Calu3 (cell line): Measurements from ENCODE around the gene FBP2. TPM values are rescaled to one million over a fixed set of nuclear protein-coding genes. Genes with fewer than 3 reads are reported as not detected.

ENCODE experiments used
- BruUV-seq: library from RNA; stranded (reverse); fragments of 400-500 nt; replicated peaks from 2 replicates; lab custom pipeline; 2021; lab: Mats Ljungman, UMichigan
- CTCF ChIA-PET: fragments of 300-600 bp; sonication (Branson Sonifier 250); formaldehyde crosslinking; loops from one replicate; lab custom pipeline; 2022; ENCODE audit warnings: antibody characterized with exemption; lab: Charles Lee
- DNase-seq: peaks from one replicate; pipeline ENCODE4 v3.0.0; 2022
- H3K27ac Mint-ChIP-seq: one replicate; pipeline ENCODE4 v1.8.0; 2022; ENCODE audit warnings: mixed read lengths; ENCODE audit not compliant: unreplicated experiment
- H3K27me3 Mint-ChIP-seq: one replicate; pipeline ENCODE4 v1.8.0; 2022; ENCODE audit warnings: mixed read lengths; ENCODE audit not compliant: unreplicated experiment
- H3K36me3 Mint-ChIP-seq: one replicate; pipeline ENCODE4 v1.8.0; 2022; ENCODE audit warnings: mild to moderate bottlenecking, moderate library complexity, mixed read lengths; ENCODE audit not compliant: insufficient read depth, unreplicated experiment
- H3K4me1 Mint-ChIP-seq: one replicate; pipeline ENCODE4 v1.8.0; 2022; ENCODE audit warnings: mild to moderate bottlenecking, low read depth, mixed read lengths; ENCODE audit not compliant: unreplicated experiment
- H3K4me3 Mint-ChIP-seq: one replicate; pipeline ENCODE4 v1.8.0; 2022; ENCODE audit warnings: mild to moderate bottlenecking, low read depth, moderate library complexity, mixed read lengths; ENCODE audit not compliant: unreplicated experiment
- H3K9me3 Mint-ChIP-seq: one replicate; pipeline ENCODE4 v1.8.0; 2022; ENCODE audit warnings: low read depth, mixed read lengths; ENCODE audit not compliant: unreplicated experiment
- intact Hi-C: fragments of 100-400 bp; cut with micrococcal nuclease; formaldehyde crosslinking; loops from one replicate; pipeline ENCODE4 v1.10.0; 2022; ENCODE audit not compliant: unreplicated experiment
- total RNA-seq: library from RNA; stranded (reverse); gene quantifications from 2 replicates; pipeline ENCODE4 v1.2.3, GENCODE V29; 2022
- TF ChIP-seq, protein P1 (sequence below): fragments of 200-600 bp; IDR thresholded peaks from one replicate; pipeline ENCODE4 v1.8.0; 2022; ENCODE audit warnings: antibody characterized with exemption; ENCODE audit not compliant: unreplicated experiment

The FBP2 gene
- total RNA-seq, 1 experiment from 2014 or later = not detected

GRCh38 chr9:94588681-94589080 is 4.9 kb downstream of the FBP2 start:
- TF ChIP-seq, protein P1, sequence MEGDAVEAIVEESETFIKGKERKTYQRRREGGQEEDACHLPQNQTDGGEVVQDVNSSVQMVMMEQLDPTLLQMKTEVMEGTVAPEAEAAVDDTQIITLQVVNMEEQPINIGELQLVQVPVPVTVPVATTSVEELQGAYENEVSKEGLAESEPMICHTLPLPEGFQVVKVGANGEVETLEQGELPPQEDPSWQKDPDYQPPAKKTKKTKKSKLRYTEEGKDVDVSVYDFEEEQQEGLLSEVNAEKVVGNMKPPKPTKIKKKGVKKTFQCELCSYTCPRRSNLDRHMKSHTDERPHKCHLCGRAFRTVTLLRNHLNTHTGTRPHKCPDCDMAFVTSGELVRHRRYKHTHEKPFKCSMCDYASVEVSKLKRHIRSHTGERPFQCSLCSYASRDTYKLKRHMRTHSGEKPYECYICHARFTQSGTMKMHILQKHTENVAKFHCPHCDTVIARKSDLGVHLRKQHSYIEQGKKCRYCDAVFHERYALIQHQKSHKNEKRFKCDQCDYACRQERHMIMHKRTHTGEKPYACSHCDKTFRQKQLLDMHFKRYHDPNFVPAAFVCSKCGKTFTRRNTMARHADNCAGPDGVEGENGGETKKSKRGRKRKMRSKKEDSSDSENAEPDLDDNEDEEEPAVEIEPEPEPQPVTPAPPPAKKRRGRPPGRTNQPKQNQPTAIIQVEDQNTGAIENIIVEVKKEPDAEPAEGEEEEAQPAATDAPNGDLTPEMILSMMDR = no peak
- Mint-ChIP-seq H3K4me3 (no peak overlapping the region), H3K9me3 (no peaks in the 10 kb centered on the region), H3K36me3 (no peaks in the 10 kb centered on the region), H3K27ac (no peak overlapping the region), H3K4me1 (no peaks in the 10 kb centered on the region), H3K27me3 (peaks cover 14% of the 10 kb centered on the region)
- no TSS peak for BruUV-seq
- CTCF ChIA-PET = interaction anchor here (0.6 kb wide), 1 partner anchor 1426 kb away, joined by 3 read pairs; no protein-coding TSS in a partner anchor
- intact Hi-C loops = no loop called here
- DNase-seq = no peak

- Mint-ChIP-seq H3K4me1 (no peaks in the 10 kb centered on the region), H3K27me3 (peaks cover 14% of the 10 kb centered on the region), H3K4me3 (no peak overlapping the region), H3K36me3 (no peaks in the 10 kb centered on the region), H3K9me3 (no peaks in the 10 kb centered on the region), H3K27ac (no peak overlapping the region)
- BruUV-seq = no TSS peak
- TF ChIP-seq, protein P1 = no peak
- intact Hi-C loops = no loop called here
- CTCF ChIA-PET = interaction anchor here (1.0 kb wide), 1 partner anchor 36 kb away, joined by 3 read pairs; no protein-coding TSS in a partner anchor
- DNase-seq = no peak
Observed at GRCh38 chr9:94586814-94587213, 6.8 kb downstream of the FBP2 start.

- H3K4me1 Mint-ChIP-seq = no peaks in the 10 kb centered on the region
- TF ChIP-seq, protein P1 = no peak
- intact Hi-C loops = no loop called here
- CTCF ChIA-PET = interaction anchor here (1.0 kb wide), 1 partner anchor 36 kb away, joined by 3 read pairs; no protein-coding TSS in a partner anchor
- BruUV-seq = no TSS peak
- no peak for DNase-seq
- H3K27ac Mint-ChIP-seq = no peak overlapping the region
- H3K9me3 Mint-ChIP-seq = no peaks in the 10 kb centered on the region
- no peaks in the 10 kb centered on the region for H3K36me3 Mint-ChIP-seq
- H3K4me3 Mint-ChIP-seq = no peak overlapping the region
- H3K27me3 Mint-ChIP-seq = peaks cover 14% of the 10 kb centered on the region
Observed at GRCh38 chr9:94586316-94586715, 7.3 kb downstream of the FBP2 start.

DNA sequence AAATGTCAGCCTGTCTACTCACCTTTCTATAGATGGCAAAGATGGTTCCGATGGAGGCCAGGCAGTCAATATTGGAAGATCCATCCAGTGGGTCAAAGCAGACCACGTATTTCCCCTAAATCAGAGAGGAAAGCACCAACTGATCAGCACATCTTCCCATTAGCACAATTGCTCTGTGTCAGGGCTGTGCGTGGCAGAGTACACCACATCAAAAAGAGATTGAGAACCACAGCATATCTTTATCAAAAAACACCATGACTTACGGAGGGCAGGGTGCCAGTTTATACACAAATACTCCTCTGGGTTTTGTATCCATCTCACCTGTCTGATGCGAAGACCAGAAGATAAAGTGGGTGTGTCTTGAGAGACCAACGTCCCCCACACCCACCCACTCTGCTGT is 9.1 kb downstream of the FBP2 start:
- Mint-ChIP-seq H3K4me3 (no peak overlapping the region), H3K4me1 (no peaks in the 10 kb centered on the region), H3K27me3 (peaks cover 13% of the 10 kb centered on the region), H3K9me3 (no peaks in the 10 kb centered on the region), H3K27ac (no peak overlapping the region), H3K36me3 (no peaks in the 10 kb centered on the region)
- DNase-seq = no peak
- TF ChIP-seq, protein P1 = no peak
- no TSS peak for BruUV-seq
- CTCF ChIA-PET = no interaction called here
- intact Hi-C loops = no loop called here
